Hepatocyte (in vitro differentiated cells): ENCODE data around the gene AMER1. TPM values are rescaled to one million over a fixed set of nuclear protein-coding genes. Genes with fewer than 3 reads are reported as not detected.

Experiments used
- DNase-seq: peaks from one replicate; pipeline ENCODE4 v3.0.0-alpha.2; 2016; ENCODE audit warnings: low spot score
- H2AFZ ChIP-seq: fragments of 200-600 bp; sonication (generic); 2 replicates; pipeline ENCODE4 v1.6.0; 2016; ENCODE audit warnings: antibody characterized with exemption, mild to moderate bottlenecking
- H3K27ac ChIP-seq: fragments of 200-600 bp; sonication (generic); 2 replicates; pipeline ENCODE4 v1.5.1; 2016; ENCODE audit warnings: mild to moderate bottlenecking
- H3K27me3 ChIP-seq: fragments of 200-600 bp; sonication (generic); 2 replicates; pipeline ENCODE4 v1.6.1; 2016
- H3K36me3 ChIP-seq: fragments of 200-600 bp; sonication (generic); replicated peaks from 2 replicates; pipeline ENCODE4 v1.5.1; 2016; ENCODE audit warnings: low read depth; ENCODE audit not compliant: insufficient read depth
- H3K4me1 ChIP-seq: fragments of 200-600 bp; sonication (generic); 2 replicates; pipeline ENCODE4 v1.5.1; 2016; ENCODE audit warnings: mild to moderate bottlenecking, moderate library complexity; ENCODE audit not compliant: insufficient read depth
- H3K4me2 ChIP-seq: fragments of 200-600 bp; sonication (generic); 2 replicates; pipeline ENCODE4 v1.6.0; 2016
- H3K4me3 ChIP-seq: fragments of 200-600 bp; sonication (generic); 2 replicates; pipeline ENCODE4 v1.5.1; 2016; ENCODE audit warnings: mild to moderate bottlenecking
- H3K79me2 ChIP-seq: fragments of 200-600 bp; sonication (generic); 2 replicates; pipeline ENCODE4 v1.6.0; 2017; ENCODE audit warnings: mild to moderate bottlenecking
- H3K9me2 ChIP-seq: fragments of 200-600 bp; sonication (generic); replicated peaks from 2 replicates; pipeline ENCODE4 v1.6.0; 2017; ENCODE audit warnings: mild to moderate bottlenecking; ENCODE audit not compliant: insufficient read depth
- H3K9me3 ChIP-seq: fragments of 200-600 bp; sonication (generic); 2 replicates; pipeline ENCODE4 v1.5.1; 2016; ENCODE audit warnings: low read depth, mild to moderate bottlenecking
- H4K20me1 ChIP-seq: fragments of 200-600 bp; sonication (generic); 2 replicates; pipeline ENCODE4 v1.6.0; 2016; ENCODE audit warnings: mild to moderate bottlenecking; ENCODE audit not compliant: insufficient read depth, poor library complexity, severe bottlenecking
- EZH2 ChIP-seq: fragments of 200-600 bp; sonication (generic); IDR thresholded peaks from 2 replicates; pipeline ENCODE4 v1.6.1; 2016; ENCODE audit warnings: antibody characterized with exemption, mild to moderate bottlenecking, borderline replicate concordance
- EZH2phosphoT487 ChIP-seq: fragments of 200-600 bp; sonication (generic); IDR thresholded peaks from one replicate; pipeline ENCODE4 v1.6.1; 2018; ENCODE audit warnings: antibody characterized with exemption, mild to moderate bottlenecking, low read depth, moderate library complexity; ENCODE audit not compliant: unreplicated experiment, severe bottlenecking
- WGBS: methylation state at CpG from one replicate; pipeline ENCODE4 v1.1.6; 2016; ENCODE audit warnings: low lambda C conversion rate; ENCODE audit errors: missing lambda C conversion rate; 5-methylcytosine and 5-hydroxymethylcytosine counted together
- polyA plus RNA-seq: library from polyadenylated mRNA; unstranded; fragments of >200 nt; fragmentation: Nextera tagmentation; extraction: Ambion mirVana; gene quantifications from 2 replicates; pipeline ENCODE4 v1.2.1, GENCODE V29; 2016
- total RNA-seq: library from RNA; depleted of rRNA; stranded (reverse); fragments of >200 nt; gene quantifications from 2 replicates; pipeline ENCODE4 v1.2.3, GENCODE V29; 2014
- TF ChIP-seq, protein P1 (sequence below): fragments of 200-600 bp; sonication (generic); IDR thresholded peaks from 2 replicates; pipeline ENCODE4 v1.5.1; 2016; ENCODE audit warnings: antibody characterized with exemption, mild to moderate bottlenecking; ENCODE audit not compliant: poor library complexity

The AMER1 gene
- total and polyA plus RNA-seq, 2 experiments from 2014 or later = 0.18 to 6.3 TPM

DNA sequence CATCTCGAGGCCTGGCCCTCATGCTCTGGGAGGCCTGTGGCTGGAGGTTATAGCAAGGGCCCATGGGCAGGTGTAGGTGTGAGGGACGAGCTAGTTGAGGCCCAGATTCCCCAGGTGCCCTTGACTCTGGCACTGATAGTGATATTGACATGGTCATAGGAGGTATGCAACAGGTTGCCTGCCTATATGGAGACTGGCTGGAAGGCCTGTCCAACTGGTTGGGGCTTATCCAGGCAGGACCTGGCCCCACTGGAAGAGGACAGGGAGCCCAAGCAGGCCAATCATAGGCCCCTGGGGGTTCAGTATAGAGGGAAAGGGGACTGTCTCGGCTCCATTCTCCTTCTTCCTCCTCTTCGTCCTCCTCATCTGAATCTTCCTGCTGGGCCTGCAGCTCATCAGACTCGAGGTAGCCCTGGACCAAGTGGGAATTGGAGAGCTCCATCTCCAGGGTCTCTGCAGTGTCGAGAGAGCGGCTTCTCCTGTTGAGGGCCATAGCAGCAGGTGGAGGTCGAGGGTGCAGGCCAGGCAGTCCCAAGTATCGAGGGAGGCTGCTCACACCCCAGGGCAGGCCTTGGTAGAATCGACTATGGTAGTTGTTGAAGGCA is 15.3 kb downstream of the AMER1 start:
- no peaks in the 10 kb centered on the region for H3K79me2 ChIP-seq
- H3K4me1 ChIP-seq = no peaks in the 10 kb centered on the region
- H3K36me3 ChIP-seq = no peaks in the 10 kb centered on the region
- H3K9me2 ChIP-seq = no peaks in the 10 kb centered on the region
- H3K9me3 ChIP-seq = no peaks in the 10 kb centered on the region
- no peak for DNase-seq
- 69% methylated on average over 10 of the region's 10 CpGs for WGBS
- H3K4me2 ChIP-seq = no peak overlapping the region
- no peaks in the 10 kb centered on the region for H3K27me3 ChIP-seq
- H3K4me3 ChIP-seq = no peak overlapping the region
- H4K20me1 ChIP-seq = no peaks in the 10 kb centered on the region
- TF ChIP-seq, protein P1, sequence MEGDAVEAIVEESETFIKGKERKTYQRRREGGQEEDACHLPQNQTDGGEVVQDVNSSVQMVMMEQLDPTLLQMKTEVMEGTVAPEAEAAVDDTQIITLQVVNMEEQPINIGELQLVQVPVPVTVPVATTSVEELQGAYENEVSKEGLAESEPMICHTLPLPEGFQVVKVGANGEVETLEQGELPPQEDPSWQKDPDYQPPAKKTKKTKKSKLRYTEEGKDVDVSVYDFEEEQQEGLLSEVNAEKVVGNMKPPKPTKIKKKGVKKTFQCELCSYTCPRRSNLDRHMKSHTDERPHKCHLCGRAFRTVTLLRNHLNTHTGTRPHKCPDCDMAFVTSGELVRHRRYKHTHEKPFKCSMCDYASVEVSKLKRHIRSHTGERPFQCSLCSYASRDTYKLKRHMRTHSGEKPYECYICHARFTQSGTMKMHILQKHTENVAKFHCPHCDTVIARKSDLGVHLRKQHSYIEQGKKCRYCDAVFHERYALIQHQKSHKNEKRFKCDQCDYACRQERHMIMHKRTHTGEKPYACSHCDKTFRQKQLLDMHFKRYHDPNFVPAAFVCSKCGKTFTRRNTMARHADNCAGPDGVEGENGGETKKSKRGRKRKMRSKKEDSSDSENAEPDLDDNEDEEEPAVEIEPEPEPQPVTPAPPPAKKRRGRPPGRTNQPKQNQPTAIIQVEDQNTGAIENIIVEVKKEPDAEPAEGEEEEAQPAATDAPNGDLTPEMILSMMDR = no peak
- no peak for TF ChIP-seq EZH2
- TF ChIP-seq EZH2phosphoT487 = no peak
- H2AFZ ChIP-seq = no peak overlapping the region
- no peak overlapping the region for H3K27ac ChIP-seq

DNA sequence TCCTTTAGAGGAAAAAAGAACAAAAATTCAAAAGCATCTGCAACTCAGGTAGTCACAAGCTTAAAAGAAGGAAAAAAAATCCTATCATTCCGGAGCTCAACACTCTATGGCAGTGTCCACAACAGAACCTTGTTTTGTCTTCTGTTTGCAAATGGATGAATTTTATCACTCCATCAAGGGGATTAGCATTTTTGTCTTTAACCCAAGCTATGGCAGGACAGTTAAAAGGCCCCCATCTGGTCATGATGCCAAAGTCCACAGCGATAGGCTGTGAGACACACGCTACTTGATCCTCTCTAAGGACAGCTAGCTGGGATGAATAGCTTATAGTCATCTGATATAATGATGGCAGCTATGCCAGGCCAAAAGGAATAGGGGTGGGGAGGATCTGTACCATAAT is 16.6 kb downstream of the AMER1 start:
- TF ChIP-seq EZH2phosphoT487 (no peak), EZH2 (no peak)
- TF ChIP-seq, protein P1 = no peak
- Histone ChIP-seq H3K27me3 (no peaks in the 10 kb centered on the region), H4K20me1 (no peaks in the 10 kb centered on the region), H3K36me3 (no peaks in the 10 kb centered on the region), H3K4me3 (no peak overlapping the region), H3K79me2 (no peaks in the 10 kb centered on the region), H3K9me3 (no peaks in the 10 kb centered on the region), H2AFZ (no peak overlapping the region), H3K4me1 (no peaks in the 10 kb centered on the region), H3K4me2 (no peak overlapping the region), H3K9me2 (no peaks in the 10 kb centered on the region), H3K27ac (no peak overlapping the region)
- WGBS = 81% methylated on average over 3 of the region's 3 CpGs
- DNase-seq = no peak

DNA sequence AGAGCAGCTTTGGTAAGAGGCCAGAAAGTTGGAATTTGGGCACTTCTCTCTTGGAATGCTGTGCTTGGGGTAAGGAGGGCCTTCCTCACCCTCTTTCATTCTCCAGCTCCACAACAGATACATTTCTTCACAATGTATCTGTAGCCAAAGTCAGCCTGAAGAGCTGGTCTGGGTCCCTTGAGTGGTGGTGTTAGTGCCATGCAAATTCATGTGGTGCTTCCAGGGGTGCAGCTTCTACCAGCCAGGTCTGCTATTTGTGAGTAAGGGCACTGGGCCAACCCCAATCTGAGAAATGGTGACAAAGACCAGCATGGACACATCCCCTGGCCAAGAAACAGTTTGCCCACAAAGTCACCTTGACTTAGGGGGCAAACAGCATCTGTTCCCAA is 17.8 kb downstream of the AMER1 start:
- H3K27ac ChIP-seq = no peak overlapping the region
- no peak overlapping the region for H2AFZ ChIP-seq
- no peaks in the 10 kb centered on the region for H4K20me1 ChIP-seq
- no peaks in the 10 kb centered on the region for H3K9me2 ChIP-seq
- no peaks in the 10 kb centered on the region for H3K4me1 ChIP-seq
- no peaks in the 10 kb centered on the region for H3K79me2 ChIP-seq
- no peaks in the 10 kb centered on the region for H3K9me3 ChIP-seq
- H3K36me3 ChIP-seq = no peaks in the 10 kb centered on the region
- no peaks in the 10 kb centered on the region for H3K27me3 ChIP-seq
- H3K4me3 ChIP-seq = no peak overlapping the region
- TF ChIP-seq, protein P1 = no peak
- TF ChIP-seq EZH2phosphoT487 = no peak
- TF ChIP-seq EZH2 = no peak
- no peak for DNase-seq
- no peak overlapping the region for H3K4me2 ChIP-seq
